HG03025 (cell line): Measurements from ENCODE around the gene GLYATL1B.
"Not testable (repeated sequence)": the region's sequence is repeated elsewhere in the genome, so short reads cannot be mapped to it uniquely, and the experiment has no call there.

Source experiments
- ATAC-seq: cut with Tn5 transposase; IDR thresholded peaks from one replicate; pipeline ENCODE4 v1.9.1; 2021; ENCODE audit warnings: mild to moderate bottlenecking, moderate library complexity; ENCODE audit not compliant: unreplicated experiment, low FRiP score

GLYATL1B gene

GRCh38 chr11:59095225-59095624 is 9.1 kb downstream of the GLYATL1B start:
- peak; percentile 76 for ATAC-seq

DNA sequence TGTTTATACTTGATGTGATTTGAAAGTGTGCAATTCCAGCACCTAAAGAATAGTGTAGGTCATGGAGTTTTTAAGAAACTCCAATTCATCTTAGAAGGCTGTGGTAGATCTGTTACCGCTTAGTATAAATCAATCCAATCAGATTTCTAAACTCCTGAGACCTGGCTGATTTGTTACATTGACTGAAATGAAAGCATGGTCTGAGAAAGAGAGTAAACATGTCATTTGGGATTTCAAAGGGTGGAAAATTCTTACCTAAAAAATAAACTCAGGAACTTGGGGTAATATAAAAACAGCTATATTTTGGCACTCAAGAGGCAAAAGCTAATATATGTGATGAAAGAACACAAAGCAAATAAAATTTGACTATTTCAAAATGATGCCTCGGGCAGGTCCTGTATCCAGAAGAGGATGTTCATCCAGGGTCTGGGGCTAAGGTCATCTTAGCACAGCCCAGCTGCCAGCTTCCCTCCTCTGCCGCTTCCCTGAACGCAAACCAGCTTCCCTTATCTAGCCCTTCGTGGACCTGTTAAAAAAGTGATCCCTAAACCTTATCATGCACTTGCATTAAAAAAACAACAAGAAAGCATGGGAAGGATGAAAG is 10.0 kb downstream of the GLYATL1B start:
- not testable (repeated sequence) for ATAC-seq

DNA sequence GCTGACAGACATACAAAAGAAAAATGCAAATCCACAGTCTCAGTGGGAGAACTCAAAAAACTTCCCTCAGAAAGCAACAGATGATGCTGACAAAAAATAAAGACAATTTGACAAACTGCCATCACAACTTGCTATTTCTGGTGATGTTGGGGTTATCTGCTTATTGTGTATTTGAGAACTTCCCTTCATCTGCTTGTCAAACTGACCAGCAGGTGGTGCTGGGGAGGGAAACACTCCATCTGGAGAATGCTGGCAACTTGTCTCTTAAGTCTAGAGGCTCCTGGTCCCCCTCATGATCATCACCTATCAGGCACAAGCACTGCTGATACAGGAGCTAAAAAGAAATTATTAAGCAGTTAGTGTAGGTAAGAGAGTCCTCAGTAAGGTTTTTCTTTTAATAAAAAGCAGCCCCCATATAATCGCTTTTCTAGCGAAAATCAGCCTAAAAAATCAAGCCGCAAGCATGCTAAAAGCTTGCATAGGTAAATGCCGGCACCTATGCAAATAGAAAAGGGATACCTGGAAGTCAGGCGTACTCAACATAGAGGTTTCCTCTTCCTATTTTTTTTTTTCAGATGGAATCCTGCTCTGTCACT is 11.1 kb downstream of the GLYATL1B start:
- ATAC-seq: no peak

DNA sequence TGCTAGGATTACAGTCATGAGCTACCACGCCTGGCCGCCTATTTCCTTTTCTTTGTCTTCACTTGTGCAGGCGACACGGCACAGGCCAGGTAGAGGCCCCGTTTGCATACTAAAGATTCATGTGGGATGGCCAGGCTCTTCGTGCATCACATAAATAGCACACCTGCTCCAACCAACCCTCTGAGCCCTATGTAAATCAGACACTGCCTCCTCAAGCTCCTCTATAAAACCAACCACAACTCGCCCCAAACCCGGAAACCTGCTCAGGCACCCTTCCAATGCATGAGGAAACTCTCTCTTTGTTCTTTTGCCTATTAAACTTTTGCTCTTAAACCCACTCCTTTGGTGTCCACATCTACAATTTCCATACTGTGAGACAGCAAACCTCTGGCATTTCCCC is 11.8 kb downstream of the GLYATL1B start:
- peak; percentile 41 for ATAC-seq

GRCh38 chr11:59102259-59102765 is 16.2 kb downstream of the GLYATL1B start:
- ATAC-seq: peak; percentile 68

GRCh38 chr11:59106363-59107336 is 20.5 kb downstream of the GLYATL1B start, which contains the start of gene FAM111B:
TSS of gene FAM111B (plus strand) at chr11:59107237. CDS start at chr11:59109626, 2,389 bp downstream.
- ATAC-seq: peak; percentile 65

DNA sequence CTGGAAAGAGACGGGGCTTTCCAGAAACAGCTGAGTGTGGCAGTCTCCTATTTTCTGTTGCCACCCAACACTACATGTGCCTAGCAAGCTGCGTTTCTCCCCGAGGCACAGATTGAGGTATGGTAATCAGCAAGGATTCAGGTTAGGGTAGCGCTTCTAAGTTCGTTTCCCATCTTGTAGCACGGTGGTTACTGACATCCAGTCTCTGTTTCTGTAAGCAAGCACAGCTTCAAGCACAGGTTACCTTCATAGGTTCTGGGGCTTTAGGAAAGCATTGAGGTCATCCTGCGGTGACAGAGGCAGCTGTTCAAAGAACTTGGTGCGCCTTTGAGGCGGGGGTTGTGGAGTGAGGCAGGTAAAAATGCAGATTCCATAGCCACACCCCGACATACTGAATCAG is 21.6 kb downstream of the GLYATL1B start:
- peak; percentile 44 for ATAC-seq

DNA sequence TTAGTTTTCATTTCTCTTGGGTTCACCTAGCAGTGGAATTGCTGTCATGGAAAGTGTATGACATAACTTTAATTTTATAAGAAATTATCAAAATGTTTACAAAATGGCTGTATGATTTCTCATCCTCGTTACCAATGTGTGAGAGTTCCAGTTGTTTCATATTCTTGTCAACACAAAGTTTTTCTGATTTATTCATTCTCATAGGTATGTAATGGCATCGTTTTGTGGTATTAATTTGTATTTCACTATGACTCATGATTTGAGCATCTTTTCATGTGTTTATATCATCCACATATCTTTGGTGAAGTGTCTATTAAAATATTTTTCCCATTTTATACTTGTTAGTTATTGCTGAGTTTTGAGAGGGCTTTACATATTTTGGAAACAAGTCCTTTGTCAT is 26.4 kb downstream of the GLYATL1B start:
- ATAC-seq: no peak

DNA sequence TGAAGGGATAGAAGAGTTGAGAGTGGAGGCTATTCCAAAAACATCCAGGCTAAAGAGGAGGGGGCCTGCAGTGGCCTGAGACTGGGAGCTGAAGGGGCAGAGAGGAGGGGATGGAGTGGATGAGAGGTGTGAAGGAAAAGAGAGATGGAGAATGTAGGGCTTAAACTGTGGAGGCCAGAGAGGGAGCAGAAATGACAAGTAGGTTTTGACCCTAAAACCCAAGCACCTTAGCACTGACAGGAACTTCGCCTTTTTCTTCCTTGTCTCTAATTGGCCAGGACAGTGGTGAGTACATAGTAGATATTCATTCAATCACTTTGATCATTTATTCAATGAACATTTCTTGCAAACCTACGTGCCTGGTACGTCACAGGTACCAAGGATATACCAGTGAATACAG is 28.2 kb downstream of the GLYATL1B start:
- ATAC-seq: no peak

DNA sequence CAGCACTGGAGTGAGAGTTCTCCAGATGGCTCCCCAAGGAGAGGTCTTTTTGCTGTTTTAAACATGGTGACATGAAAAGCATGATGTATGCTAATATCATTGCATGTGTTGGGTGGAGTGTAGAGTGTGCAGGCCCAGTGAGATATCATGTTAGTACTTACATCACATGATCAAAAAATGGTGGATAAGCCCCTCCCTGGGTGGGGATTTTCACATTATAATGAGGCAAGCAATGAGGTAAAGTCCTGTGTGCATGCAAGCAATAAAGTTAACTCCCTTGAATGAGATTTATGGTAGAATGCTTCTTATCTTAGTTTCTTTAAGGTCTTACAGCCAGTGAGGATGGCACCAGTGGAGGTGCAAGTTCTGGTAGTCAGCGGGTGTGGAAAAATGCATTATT is 29.4 kb downstream of the GLYATL1B start:
- ATAC-seq: no peak

- ATAC-seq: no peak
These were observed 31.7 kb downstream of the GLYATL1B start for GRCh38 chr11:59117774-59118173.

DNA sequence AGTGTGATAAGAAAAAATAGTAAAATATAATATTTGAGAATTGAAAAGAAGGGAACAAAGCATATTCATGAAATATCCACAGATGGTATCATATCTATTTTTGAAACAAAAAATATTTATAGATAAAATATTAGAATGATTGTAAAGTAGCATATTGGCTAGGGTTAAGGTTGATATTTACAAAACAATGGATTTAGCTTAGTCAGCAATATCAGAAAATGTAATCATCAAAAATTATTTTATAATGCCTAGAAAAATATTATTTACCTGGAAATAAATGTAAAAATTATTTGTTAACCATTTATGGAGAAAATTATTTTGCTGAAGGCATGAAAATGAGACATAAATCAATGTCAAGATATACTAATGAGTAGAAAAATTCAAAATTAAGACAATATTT is 33.7 kb downstream of the GLYATL1B start:
- ATAC-seq: no peak

DNA sequence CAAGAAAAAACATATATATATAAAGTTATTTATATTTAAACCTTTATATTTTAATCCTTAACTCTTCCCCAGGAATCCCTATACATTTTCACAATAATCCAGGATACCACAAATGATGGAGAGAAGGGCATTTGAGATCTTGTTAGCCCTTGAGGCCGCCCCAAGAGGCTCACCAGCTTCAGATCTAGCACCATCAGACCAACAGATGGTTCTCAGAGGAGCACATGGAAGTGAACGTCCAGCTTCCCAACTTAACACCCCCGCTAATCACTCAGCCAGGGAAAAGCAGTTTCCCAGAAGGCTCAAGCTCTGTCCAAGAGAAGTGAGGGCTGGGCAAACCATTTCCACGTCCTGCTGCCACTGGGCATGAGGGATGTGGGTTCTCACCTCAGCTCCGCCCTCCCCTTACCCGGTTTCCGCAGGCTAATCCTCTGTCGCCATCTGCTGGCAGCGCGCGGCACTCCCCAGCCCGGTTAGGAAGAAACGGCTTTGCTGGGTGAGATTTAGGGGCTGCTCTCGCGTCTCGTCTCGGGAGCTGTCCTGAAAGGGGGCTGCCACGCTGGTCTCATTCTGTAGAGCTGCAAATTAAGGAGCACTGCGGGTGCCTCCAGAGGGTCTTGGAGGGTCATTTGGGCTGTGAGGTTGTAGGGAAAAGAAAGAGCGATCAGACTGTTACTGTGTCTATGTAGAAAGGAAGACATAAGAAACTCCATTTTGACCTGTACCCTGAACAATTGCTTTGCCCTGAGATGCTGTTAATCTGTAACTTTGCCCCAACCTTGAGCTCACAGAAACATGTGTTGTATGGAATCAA is 49.7 kb downstream of the GLYATL1B start:
- ATAC-seq: peak; percentile 96

DNA sequence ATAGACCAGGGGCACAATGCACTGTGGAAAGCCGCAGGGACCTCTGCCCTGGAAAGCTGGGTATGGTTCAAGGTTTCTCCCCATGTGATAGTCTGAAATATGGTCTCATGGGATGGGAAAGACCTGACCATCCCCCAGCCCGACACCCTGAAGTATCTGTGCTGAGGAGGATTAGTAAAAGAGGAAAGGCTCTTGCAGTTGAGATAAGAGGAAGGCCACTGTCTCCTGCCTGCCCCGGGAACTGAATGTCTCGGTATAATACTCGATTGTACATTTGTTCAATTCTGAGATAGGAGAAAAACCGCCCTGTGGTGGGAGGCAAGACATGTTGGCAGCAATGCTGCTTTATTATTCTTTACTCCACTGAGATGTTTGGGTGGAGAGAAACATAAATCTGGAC is 50.4 kb downstream of the GLYATL1B start:
- not testable (repeated sequence) for ATAC-seq

GRCh38 chr11:59137190-59137589 is 51.1 kb downstream of the GLYATL1B start:
- ATAC-seq: no peak

- no peak for ATAC-seq
These were observed 52.5 kb downstream of the GLYATL1B start for GRCh38 chr11:59138643-59139042.

GRCh38 chr11:59141191-59141590 is 55.1 kb downstream of the GLYATL1B start:
- no peak for ATAC-seq

DNA sequence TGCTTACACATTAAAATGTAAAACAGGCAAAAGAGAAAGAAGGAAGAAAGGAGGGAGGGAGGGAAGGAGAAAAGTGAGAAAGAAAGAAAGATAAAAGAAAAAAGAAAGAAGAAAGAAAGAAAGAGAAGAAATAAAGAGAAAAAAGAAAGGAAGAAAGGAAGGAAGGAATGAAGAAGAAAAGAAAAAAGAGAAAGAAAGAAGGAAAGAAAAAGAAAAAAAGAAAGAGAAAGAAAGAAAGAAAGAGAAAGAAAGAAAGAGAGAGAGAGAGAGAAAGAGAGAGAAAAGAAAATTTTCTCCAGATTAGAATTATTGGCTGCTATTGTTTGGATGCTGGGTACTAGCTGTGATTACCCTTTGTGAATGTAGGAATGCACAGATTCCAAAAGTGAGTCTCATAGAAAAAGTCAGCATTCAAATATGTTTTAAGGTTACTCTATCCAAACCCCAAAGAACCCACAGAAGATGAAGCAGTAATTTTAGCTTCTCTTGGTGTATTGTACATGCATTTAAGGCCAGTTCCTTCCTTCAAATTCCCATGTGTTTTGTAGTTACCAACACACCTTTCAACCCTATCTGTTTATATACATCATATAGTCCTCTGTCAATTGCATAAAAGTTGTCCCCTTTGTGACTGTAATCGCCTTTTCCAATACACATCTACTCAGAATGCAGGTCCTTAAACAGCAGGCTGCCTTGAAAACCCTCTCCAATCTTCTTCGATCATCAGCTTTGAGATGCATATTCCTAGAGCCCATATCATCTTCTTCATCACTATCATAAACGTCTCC is 55.8 kb downstream of the GLYATL1B start:
- ATAC-seq: no peak
